ENCODE data around the gene FZD2.

FZD2 gene

DNA sequence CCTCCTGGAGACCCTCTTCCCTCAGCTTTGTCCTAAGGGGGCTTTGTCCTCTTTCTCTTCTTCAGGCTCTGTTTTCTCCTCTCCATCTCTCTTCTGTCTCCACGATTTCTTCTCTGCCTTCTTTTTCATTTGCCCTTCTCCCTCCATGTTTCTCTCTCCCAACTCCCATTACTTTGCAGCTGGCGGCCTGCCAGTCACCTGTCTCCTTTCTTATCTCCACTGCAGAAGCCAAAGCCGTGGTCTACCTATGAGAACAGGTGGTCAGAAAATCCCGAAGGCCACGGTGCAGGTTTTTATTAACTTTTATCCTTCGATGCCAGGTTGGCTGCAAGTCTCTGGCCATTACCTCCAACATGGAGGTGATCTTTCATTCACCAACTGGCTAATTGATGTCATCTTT lies 45.1 kb downstream of the FZD2 start:
- ChIA-PET POLR2A (no interaction called here), CTCF (interaction anchor here (1.5 to 4.3 kb wide), 3 partner anchors 8 to 70 kb away, joined by 4 to 10 read pairs (median 5); no protein-coding TSS in a partner anchor)
- no peak for TF ChIP-seq CTCF (IDR thresholded peaks at IDR 0.05; ENCODE audit: insufficient read depth, low read length, missing control alignments)
- H3K4me3 ChIP-seq (ENCODE audit: low read depth, low read length), result no peak overlapping the region
- no peak for DNase-seq (ENCODE audit: low read depth, low spot score)

DNA sequence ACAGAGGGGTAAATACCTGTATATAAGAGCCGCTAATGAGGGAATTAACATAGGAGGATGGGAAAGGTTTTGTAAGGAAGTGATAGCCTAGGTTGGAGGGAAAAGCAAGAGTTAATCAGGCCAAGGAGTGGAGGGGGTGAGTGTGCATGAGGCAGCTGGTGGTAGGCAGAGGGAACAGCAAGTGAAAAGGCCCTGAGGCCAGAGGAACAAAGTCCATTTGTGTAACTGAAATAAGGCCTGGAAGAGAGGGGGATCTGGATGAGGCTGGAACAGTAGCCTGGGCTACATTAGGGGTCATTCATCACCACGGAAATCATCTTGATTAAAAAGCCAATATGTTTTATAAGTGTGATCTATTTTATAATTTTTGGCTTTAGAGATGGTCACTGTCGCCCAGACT lies 45.7 kb downstream of the FZD2 start:
- ChIA-PET POLR2A (no interaction called here), CTCF (no interaction called here)
- no peak for TF ChIP-seq CTCF (IDR thresholded peaks at IDR 0.05; ENCODE audit: insufficient read depth, low read length, missing control alignments)
- DNase-seq (ENCODE audit: low read depth, low spot score), result no peak
- H3K4me3 ChIP-seq (ENCODE audit: low read depth, low read length), result no peak overlapping the region

GRCh38 chr17:44604116-44604761 lies 47.0 kb downstream of the FZD2 start:
- ChIA-PET POLR2A (interaction anchor here (0.7 kb wide), 1 partner anchor 39 kb away, joined by 3 read pairs; no protein-coding TSS in a partner anchor), CTCF (interaction anchor here (0.7 to 2.2 kb wide), 2 partner anchors 9 to 71 kb away, joined by 3 to 12 read pairs; no protein-coding TSS in a partner anchor)
- no peak for TF ChIP-seq CTCF (IDR thresholded peaks at IDR 0.05; ENCODE audit: insufficient read depth, low read length, missing control alignments)
- DNase-seq (ENCODE audit: low read depth, low spot score), result no peak
- no peak overlapping the region for H3K4me3 ChIP-seq (ENCODE audit: low read depth, low read length)

DNA sequence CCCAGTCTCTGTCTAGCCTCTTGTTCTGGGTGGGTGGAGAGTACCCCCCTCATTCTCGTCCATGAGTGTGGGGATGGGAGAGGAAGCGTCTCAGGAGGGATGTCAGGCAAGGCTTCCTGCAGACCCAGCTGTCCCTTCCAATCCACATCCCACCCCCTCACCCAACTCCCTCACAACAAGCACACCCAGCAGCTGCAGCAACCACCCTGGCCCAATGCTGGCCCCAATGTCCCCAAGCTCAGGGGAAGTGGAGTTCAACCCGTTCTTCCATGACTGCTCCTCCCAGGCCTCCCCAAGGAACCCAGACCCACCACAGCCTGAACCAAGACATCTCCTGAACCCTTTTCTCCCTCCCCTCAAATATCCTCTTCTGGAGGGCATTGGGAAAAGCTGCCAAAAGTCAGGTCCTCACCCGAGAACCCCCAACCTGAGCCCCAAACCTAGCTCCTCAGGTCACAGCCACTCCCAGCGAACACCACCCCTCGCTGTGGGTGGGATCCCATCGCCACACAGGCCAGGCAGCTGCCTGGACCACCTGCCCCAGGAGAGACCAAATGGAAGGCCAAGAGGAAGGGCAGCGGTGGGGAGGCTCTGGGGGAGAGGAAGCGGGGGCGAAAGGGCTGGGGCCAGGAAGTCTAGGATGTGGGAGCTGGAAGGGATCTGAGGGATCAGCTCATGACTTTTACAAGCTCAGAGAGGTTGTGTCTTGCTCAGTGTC lies 47.6 kb downstream of the FZD2 start:
- CTCF ChIA-PET, result interaction anchor here (0.7 to 2.2 kb wide), 2 partner anchors 10 to 71 kb away, joined by 3 to 12 read pairs; no protein-coding TSS in a partner anchor
- DNase-seq (ENCODE audit: low read depth, low spot score), result no peak
- no peak for TF ChIP-seq CTCF (IDR thresholded peaks at IDR 0.05; ENCODE audit: insufficient read depth, low read length, missing control alignments)
- H3K4me3 ChIP-seq (ENCODE audit: low read depth, low read length), result no peak overlapping the region
- POLR2A ChIA-PET, result interaction anchor here (0.7 kb wide), 1 partner anchor 40 kb away, joined by 3 read pairs; no protein-coding TSS in a partner anchor

GRCh38 chr17:44606658-44607057 lies 49.4 kb downstream of the FZD2 start:
- ChIA-PET CTCF (interaction anchor here (1.3 kb wide), 1 partner anchor 83 kb away, joined by 3 read pairs; no protein-coding TSS in a partner anchor), POLR2A (interaction anchor here (1.4 kb wide), 1 partner anchor 50 kb away, joined by 3 read pairs; the partner anchor contains the start of gene FZD2)
- TF ChIP-seq CTCF (IDR thresholded peaks at IDR 0.05; ENCODE audit: insufficient read depth, low read length, missing control alignments), result no peak
- H3K4me3 ChIP-seq (ENCODE audit: low read depth, low read length), result no peak overlapping the region
- DNase-seq (ENCODE audit: low read depth, low spot score), result no peak
